Fibroblast of the conjunctiva (primary cell): ENCODE results near the gene GPD1L.

Experiments
- DNase-seq: peaks from one replicate; pipeline ENCODE4 v3.0.0-alpha.2; 2010; ENCODE audit warnings: low read depth

Gene GPD1L

GRCh38 chr3:32137870-32138269, 31.4 kb downstream of the GPD1L start:
- DNase-seq, result no peak

GRCh38 chr3:32138545-32139104, 32.2 kb downstream of the GPD1L start:
- DNase-seq, result no peak

GRCh38 chr3:32140943-32141342, 34.5 kb downstream of the GPD1L start:
- no peak for DNase-seq

- peak; percentile 89 for DNase-seq
These were observed 37.7 kb downstream of the GPD1L start for GRCh38 chr3:32143849-32144757.

GRCh38 chr3:32146746-32147211, 40.4 kb downstream of the GPD1L start:
- no peak for DNase-seq

GRCh38 chr3:32147509-32147908, 41.1 kb downstream of the GPD1L start:
- no peak for DNase-seq

- no peak for DNase-seq
These were observed 41.5 kb downstream of the GPD1L start for GRCh38 chr3:32147933-32148332.

- DNase-seq, result no peak
These were observed 41.9 kb downstream of the GPD1L start for GRCh38 chr3:32148351-32148750.

- DNase-seq, result no peak
These were observed 47.2 kb downstream of the GPD1L start for GRCh38 chr3:32153414-32154204.

GRCh38 chr3:32154205-32154579, 47.8 kb downstream of the GPD1L start:
- no peak for DNase-seq

- no peak for DNase-seq
These were observed 48.7 kb downstream of the GPD1L start for GRCh38 chr3:32155117-32155516.

- DNase-seq, result no peak
These were observed 51.3 kb downstream of the GPD1L start for GRCh38 chr3:32157600-32158264.

- no peak for DNase-seq
These were observed 54.3 kb downstream of the GPD1L start for GRCh38 chr3:32160706-32161214.

- no peak for DNase-seq
These were observed 59.0 kb downstream of the GPD1L start for GRCh38 chr3:32165442-32165841.

- DNase-seq, result no peak
These were observed 60.2 kb downstream of the GPD1L start for GRCh38 chr3:32166654-32167053.

GRCh38 chr3:32172420-32172819, 66.0 kb downstream of the GPD1L start:
- DNase-seq, result no peak

- peak; percentile 48 for DNase-seq
These were observed 69.3 kb downstream of the GPD1L start for GRCh38 chr3:32175607-32176197.

GRCh38 chr3:32176989-32177701, 70.7 kb downstream of the GPD1L start:
- peak; percentile 22 for DNase-seq

- DNase-seq, result peak; percentile 75
These were observed 71.3 kb downstream of the GPD1L start for GRCh38 chr3:32177702-32178198.

- no peak for DNase-seq
These were observed 73.8 kb downstream of the GPD1L start for GRCh38 chr3:32180141-32180784.
